HG02798 (cell line): ENCODE measurements around the gene ZNF57.
A peak's percentile ranks its signal among the peaks of the same experiment; 100 is the strongest.
"Not testable (repeated sequence)": the region's sequence is repeated elsewhere in the genome, so short reads cannot be mapped to it uniquely, and the experiment has no call there.

Source experiments
- ATAC-seq: cut with Tn5 transposase; IDR thresholded peaks from one replicate; pipeline ENCODE4 v1.9.1; 2021; ENCODE audit warnings: mild to moderate bottlenecking; ENCODE audit not compliant: unreplicated experiment, poor library complexity

Gene ZNF57

GRCh38 chr19:2950286-2951124 lies 49.8 kb downstream of the ZNF57 start:
- ATAC-seq, result peak; percentile 97

GRCh38 chr19:2952953-2953481 lies 52.3 kb downstream of the ZNF57 start:
- ATAC-seq, result no peak

- no peak for ATAC-seq
These were observed 56.4 kb downstream of the ZNF57 start for GRCh38 chr19:2957160-2957559.

GRCh38 chr19:2960120-2960519 lies 59.4 kb downstream of the ZNF57 start:
- no peak for ATAC-seq

GRCh38 chr19:2962018-2962670 lies 61.4 kb downstream of the ZNF57 start:
- ATAC-seq, result no peak

- ATAC-seq, result no peak
These were observed 62.4 kb downstream of the ZNF57 start for GRCh38 chr19:2963122-2963521.

- ATAC-seq, result not testable (repeated sequence)
These were observed 62.9 kb downstream of the ZNF57 start for GRCh38 chr19:2963631-2964030.

- ATAC-seq, result no peak
These were observed 64.1 kb downstream of the ZNF57 start for GRCh38 chr19:2964874-2965273.

GRCh38 chr19:2967972-2968371 lies 67.2 kb downstream of the ZNF57 start:
- no peak for ATAC-seq
